Duodenal mucosa (tissue), 2 donors: ENCODE results near the gene HOXD12.

Experiments
- H3K27ac ChIP-seq: one replicate; pipeline ENCODE4 v1.7.0; 2013; ENCODE audit warnings: low read depth, low read length
- H3K27me3 ChIP-seq, 2 donors: one replicate each; pipeline ENCODE4 v1.7.0; 2013; ENCODE audit warnings: low read length in 2 of 2, control low read depth in 1 of 2; ENCODE audit not compliant: insufficient read depth in 2 of 2, control insufficient read depth in 1 of 2
- H3K36me3 ChIP-seq, 2 donors: one replicate each; pipeline ENCODE4 v1.7.0; 2013; ENCODE audit warnings: low read length in 2 of 2, control low read depth in 1 of 2; ENCODE audit not compliant: insufficient read depth in 2 of 2, control insufficient read depth in 1 of 2
- H3K4me1 ChIP-seq, 2 donors: one replicate each; pipeline ENCODE4 v1.7.0; 2013; ENCODE audit warnings: low read length in 2 of 2, control low read depth in 1 of 2; ENCODE audit not compliant: insufficient read depth in 2 of 2, control insufficient read depth in 1 of 2
- H3K4me3 ChIP-seq, 2 donors: one replicate each; pipeline ENCODE4 v1.7.0; 2013; ENCODE audit warnings: low read length in 2 of 2, low read depth in 1 of 2
- H3K9ac ChIP-seq, 2 donors: one replicate each; pipeline ENCODE4 v1.7.0; 2013; ENCODE audit warnings: low read length in 2 of 2, low read depth in 1 of 2
- H3K9me3 ChIP-seq, 2 donors: one replicate each; pipeline ENCODE4 v1.7.0; 2013; ENCODE audit warnings: low read length in 2 of 2, control low read depth in 1 of 2; ENCODE audit not compliant: control insufficient read depth in 1 of 2

The HOXD12 gene

DNA sequence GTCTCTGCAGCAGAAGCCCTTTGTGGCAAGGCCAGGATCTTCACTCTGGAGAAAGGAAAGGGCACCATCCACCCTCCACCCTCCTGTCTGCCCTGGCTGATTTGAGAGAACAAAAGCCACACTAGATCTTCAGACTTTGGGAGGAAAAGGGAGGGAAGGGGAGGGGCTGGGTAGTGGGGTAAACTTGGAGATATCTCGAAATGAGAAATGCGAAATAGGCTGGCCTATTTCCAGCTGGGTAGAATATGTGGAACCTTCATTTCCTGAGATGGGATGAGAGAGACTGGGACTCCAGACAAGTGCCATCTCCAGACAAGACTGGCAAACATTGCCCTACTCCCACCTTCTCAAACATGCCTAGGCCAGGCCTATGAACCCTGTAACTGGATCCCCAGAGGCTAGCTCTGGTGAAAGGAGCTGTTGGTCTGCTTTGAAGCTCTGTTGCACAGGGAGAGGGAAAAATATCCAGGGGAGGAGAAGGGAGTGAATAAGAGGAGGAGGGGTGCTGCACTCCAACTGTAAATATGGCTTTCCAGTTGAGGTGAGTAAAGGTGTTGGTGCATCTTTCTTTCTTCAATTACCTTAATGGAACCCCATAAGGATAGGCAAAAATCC lies 1.7 kb downstream of the HOXD12 start:
- Histone ChIP-seq H3K9me3 (no peaks in the 10 kb centered on the region), H3K27ac (no peak overlapping the region), H3K9ac (no peak overlapping the region), H3K36me3 (no peaks in the 10 kb centered on the region), H3K4me1 (peaks cover 5 to 17% of the 10 kb centered on the region in 2 donors), H3K4me3 (no peak overlapping the region), H3K27me3 (peaks cover 97 to 98% of the 10 kb centered on the region in 2 donors)

DNA sequence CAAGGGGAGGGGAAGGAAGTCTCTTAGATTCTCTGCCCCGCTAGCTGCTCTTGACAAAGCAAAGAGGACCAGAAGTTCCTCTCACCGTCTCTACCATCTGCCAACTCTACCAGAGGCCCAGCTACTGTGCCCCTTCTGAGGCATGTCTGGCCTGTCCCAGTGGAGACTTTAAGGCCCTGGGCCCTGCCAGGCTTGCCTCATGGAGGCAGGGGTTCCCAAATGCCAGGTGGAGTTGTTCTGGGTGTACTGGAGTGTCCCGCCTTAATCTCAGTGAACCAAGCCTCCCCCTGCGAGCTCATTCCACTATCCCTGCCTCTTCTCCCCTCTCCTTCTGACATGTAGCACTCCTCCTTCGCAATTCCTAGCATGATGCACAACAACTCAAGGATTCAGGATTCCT lies 2.2 kb downstream of the HOXD12 start:
- Histone ChIP-seq H3K4me3 (no peak overlapping the region), H3K27me3 (peaks cover 94 to 98% of the 10 kb centered on the region in 2 donors), H3K27ac (no peak overlapping the region), H3K9me3 (no peaks in the 10 kb centered on the region), H3K4me1 (peaks cover 3 to 12% of the 10 kb centered on the region in 2 donors), H3K36me3 (no peaks in the 10 kb centered on the region), H3K9ac (no peak overlapping the region)

DNA sequence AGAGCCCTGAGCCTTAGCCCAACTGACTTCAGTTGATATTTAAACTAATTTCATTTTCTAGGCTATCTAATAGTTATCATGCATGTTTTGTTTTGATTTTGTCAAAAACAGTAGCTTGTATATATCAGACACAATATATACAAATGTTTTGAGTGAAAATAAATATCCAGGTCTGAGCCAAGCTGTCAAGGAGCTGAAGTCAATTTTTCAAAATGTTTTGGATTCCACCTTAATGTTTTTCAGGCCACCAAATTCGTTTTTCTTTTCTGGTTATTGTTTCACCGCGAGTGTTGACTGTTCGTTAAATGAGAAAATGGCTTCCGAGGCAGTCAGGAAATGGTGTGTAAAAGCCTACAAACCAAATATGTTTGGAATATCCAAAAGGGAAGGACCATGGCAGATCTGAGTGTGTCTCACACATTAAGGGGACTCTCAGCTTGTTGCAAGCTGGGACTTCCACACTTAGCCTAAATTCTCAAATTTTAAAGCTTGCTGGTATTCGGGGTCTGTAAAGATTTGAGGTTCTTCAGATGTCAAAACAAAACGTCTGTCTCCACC lies 2.8 kb downstream of the HOXD12 start:
- H3K27ac ChIP-seq, result no peak overlapping the region
- H3K36me3 ChIP-seq, result no peaks in the 10 kb centered on the region
- H3K27me3 ChIP-seq, result peaks cover 93 to 97% of the 10 kb centered on the region in 2 donors
- H3K4me1 ChIP-seq, result peaks cover 0 to 11% of the 10 kb centered on the region in 2 donors
- H3K4me3 ChIP-seq, result no peak overlapping the region
- H3K9me3 ChIP-seq, result no peaks in the 10 kb centered on the region
- no peak overlapping the region for H3K9ac ChIP-seq

GRCh38 chr2:176103194-176103593 lies 3.6 kb downstream of the HOXD12 start:
- Histone ChIP-seq H3K9me3 (no peaks in the 10 kb centered on the region), H3K4me3 (no peak overlapping the region), H3K4me1 (peaks cover 0 to 5% of the 10 kb centered on the region in 2 donors), H3K27ac (no peak overlapping the region), H3K27me3 (peaks cover 86 to 92% of the 10 kb centered on the region in 2 donors), H3K36me3 (no peaks in the 10 kb centered on the region), H3K9ac (no peak overlapping the region)

DNA sequence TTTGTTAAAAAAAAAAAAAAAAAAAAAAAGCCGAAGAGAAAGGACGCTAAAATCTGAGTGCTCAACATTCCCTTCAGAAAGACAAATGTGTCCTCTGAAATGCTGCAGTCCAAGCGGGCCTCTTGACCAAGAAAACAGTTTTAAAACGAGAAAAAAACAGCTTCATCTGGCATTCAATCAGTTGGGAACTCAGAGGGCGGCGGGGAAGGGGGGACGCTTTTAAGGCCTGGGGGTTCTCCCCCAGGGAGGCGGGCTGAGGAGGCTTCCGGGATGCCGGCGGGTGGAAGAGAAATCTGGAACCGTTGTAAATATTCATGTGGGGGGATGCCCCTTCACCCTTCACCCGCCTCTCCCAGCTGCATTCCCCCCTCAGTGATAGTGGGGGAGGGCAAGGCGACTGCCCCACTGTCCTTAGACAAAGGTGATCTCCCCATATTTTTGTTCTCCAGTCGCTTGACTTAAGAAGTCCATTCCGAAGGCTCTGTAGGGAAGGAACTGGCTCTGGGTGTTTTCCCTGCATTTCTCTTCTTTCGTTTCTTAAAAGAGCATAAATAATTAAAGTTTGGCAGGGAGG lies 4.2 kb downstream of the HOXD12 start:
- no peak overlapping the region for H3K9ac ChIP-seq
- H3K4me1 ChIP-seq, result peaks cover 0 to 5% of the 10 kb centered on the region in 2 donors
- H3K27me3 ChIP-seq, result peaks cover 84 to 92% of the 10 kb centered on the region in 2 donors
- H3K36me3 ChIP-seq, result no peaks in the 10 kb centered on the region
- no peaks in the 10 kb centered on the region for H3K9me3 ChIP-seq
- H3K4me3 ChIP-seq, result no peak overlapping the region
- no peak overlapping the region for H3K27ac ChIP-seq

- H3K4me1 ChIP-seq, result peaks cover 0 to 5% of the 10 kb centered on the region in 2 donors
- no peak overlapping the region for H3K27ac ChIP-seq
Observed at GRCh38 chr2:176104316-176105077, 4.9 kb downstream of the HOXD12 start.

DNA sequence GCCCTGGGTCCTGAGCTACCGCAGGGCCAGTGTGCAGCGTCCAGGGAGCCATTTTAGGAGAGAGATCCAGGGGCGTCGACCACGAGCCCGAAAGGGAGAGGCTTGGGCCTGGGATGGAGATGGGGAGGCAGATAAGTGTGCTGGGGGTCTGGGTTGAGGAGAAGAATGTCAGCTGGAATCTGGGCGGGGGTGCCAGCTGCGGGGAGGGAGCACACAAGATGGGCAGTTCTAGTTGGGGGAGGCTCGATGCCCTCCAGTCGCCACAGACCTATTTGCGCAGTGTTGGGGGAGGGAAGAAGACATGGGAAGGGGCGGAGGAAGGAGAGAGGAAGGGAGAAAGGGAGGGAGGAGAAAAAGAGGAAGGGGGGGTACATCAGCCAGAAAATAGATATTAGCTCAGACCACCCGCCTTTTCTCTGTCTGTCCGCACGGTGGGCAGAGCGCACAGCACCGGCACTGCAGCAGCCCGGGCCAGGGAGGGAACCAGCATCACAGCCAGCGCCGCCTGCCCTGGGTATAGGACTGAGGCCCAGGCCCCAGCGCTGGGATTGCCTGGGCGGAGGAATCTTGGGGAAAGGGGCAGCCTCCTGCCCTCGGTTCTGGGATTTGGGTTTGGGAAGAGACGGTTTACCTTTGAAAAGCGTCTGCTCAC lies 5.6 kb downstream of the HOXD12 start:
- Histone ChIP-seq H3K27ac (no peak overlapping the region), H3K4me3 (no peak overlapping the region)

More at GRCh38 chr2:176104316-176105077, 4.9 kb downstream of the HOXD12 start:
- H3K4me3 ChIP-seq, result no peak overlapping the region
- H3K36me3 ChIP-seq, result no peaks in the 10 kb centered on the region
- H3K9ac ChIP-seq, result no peak overlapping the region
- peaks cover 84 to 92% of the 10 kb centered on the region in 2 donors for H3K27me3 ChIP-seq
- no peaks in the 10 kb centered on the region for H3K9me3 ChIP-seq

GRCh38 chr2:176105730-176106580 lies 6.4 kb downstream of the HOXD12 start:
- Histone ChIP-seq H3K9me3 (no peaks in the 10 kb centered on the region), H3K4me3 (no peak overlapping the region), H3K9ac (no peak overlapping the region), H3K27ac (no peak overlapping the region), H3K27me3 (peaks cover 84 to 92% of the 10 kb centered on the region in 2 donors), H3K36me3 (no peaks in the 10 kb centered on the region), H3K4me1 (peaks cover 0 to 5% of the 10 kb centered on the region in 2 donors)

More for the DNA sequence above, 5.6 kb downstream of the HOXD12 start:
- H3K27me3 ChIP-seq, result peaks cover 84 to 92% of the 10 kb centered on the region in 2 donors
- H3K9me3 ChIP-seq, result no peaks in the 10 kb centered on the region
- H3K36me3 ChIP-seq, result no peaks in the 10 kb centered on the region
- no peak overlapping the region for H3K9ac ChIP-seq
- peaks cover 0 to 5% of the 10 kb centered on the region in 2 donors for H3K4me1 ChIP-seq
